Forelimb muscle (tissue), 1 donor: Measurements from ENCODE around the gene TBC1D2. TPM values are rescaled to one million over a fixed set of nuclear protein-coding genes. Genes with fewer than 3 reads are reported as not detected.
"Not testable (repeated sequence)": the region's sequence is repeated elsewhere in the genome, so short reads cannot be mapped to it uniquely, and the experiment has no call there.

Source experiments
- DNase-seq: peaks from one replicate; pipeline ENCODE4 v3.0.0-alpha.2; 2013; ENCODE audit warnings: low read depth
- polyA plus RNA-seq: library from polyadenylated mRNA; unstranded; fragments of 120-200 nt; gene quantifications from one replicate; pipeline ENCODE4 v1.2.1, GENCODE V29; 2013; ENCODE audit not compliant: insufficient read length

The TBC1D2 gene
- polyA plus RNA-seq, 1 donor: 2.2 TPM

GRCh38 chr9:98271479-98271878 lies 16.0 kb upstream of the TBC1D2 start:
- DNase-seq: no peak

DNA sequence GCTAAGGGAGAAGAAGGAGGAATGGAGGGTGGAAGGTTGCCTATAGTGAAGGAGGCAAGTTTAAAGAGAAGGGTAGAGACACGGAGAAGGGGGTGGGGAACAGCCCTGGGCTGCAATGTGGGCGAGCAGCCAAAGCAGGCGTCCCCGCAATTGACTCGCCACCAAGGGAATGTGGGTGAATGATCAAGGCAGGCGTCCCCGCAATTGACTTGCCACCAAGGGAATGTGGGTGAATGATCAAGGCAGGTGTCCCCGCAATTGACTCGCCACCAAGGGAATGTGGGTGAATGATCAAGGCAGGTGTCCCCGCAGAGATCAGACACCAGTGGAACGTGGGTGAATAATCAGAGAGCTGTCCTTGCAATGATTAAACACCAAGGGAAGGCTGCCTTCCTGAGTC lies 14.8 kb upstream of the TBC1D2 start:
- DNase-seq: not testable (repeated sequence)

DNA sequence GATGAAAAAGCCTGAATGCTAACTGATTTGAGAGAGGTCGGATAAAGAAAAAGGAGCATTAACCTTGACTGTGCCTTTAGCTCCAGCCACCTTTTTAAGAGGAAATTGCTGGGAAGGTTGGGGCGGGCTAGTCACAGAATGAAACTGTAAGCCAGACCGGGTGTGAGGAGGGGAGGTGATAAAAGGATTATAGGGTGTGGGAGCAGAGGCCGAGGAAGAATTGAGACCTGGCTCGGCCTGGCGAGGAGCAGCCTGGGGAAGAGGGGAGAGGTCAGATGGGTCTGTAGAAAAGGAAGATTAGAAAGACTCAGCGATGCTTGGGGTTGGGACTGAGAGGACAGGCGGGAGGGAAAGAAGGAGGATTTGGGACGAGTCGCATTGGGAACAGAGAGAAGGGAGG lies 14.2 kb upstream of the TBC1D2 start:
- not testable (repeated sequence) for DNase-seq

DNA sequence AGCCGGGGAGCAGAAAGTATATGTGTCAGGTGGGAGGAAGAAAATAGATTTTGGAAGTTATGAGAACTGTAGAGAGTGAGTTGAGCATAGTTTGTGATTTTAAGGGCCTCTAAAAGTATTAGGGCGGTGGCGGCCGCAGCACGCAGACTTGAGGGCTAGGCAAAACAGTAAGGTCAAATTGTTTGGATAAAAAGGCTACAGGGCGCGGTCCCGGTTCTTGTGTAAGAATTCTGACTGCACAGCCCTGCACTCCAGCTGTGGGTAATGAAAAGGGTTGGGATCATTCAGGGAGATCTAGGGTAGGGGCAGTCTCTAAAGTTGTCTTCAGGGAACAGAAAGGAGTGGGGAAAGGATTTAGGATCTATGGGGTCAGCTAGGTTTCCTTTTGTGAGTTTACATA lies 12.1 kb upstream of the TBC1D2 start:
- not testable (repeated sequence) for DNase-seq

GRCh38 chr9:98264516-98264915 lies 9.1 kb upstream of the TBC1D2 start:
- no peak for DNase-seq

DNA sequence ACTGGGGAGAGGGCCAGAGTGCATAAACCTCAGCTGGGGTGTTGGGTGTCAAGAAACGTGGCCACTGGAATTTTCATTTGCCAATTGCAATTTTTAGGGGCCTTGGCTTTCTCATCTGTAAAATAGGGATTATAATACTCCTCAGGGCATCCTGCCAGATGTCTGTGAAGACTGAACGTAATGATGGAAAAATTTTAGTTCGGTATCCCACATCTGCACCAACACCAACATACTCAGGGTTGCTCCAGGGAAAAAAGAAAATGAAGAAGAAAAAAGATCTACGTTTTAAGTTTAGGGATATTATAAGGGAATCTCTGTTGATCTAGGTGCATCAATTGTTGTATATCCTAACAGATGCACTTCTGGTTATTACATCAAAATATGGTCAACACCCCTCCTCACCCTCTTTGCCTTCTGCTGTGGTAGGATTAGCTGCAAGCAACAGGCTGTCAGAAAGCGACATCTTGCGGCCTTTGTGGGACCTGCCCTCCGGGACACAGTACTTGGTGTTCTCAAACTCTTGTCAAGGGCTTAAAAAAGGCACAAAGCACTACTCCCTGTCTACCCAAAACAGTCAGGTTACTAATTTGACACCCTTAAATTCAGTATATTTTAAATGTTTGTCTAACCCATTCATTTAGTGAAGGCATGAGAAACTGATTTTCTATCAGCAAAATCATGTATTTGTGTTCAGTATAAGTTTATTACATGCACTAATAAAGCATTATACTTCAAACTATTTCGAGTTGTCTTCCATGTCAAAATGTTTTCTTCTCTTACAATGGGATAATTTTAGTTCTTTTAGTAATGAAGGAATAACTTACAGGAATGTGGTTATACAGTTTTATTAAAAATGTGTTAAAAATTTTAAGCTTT lies 8.3 kb upstream of the TBC1D2 start:
- peak; percentile 39 for DNase-seq

DNA sequence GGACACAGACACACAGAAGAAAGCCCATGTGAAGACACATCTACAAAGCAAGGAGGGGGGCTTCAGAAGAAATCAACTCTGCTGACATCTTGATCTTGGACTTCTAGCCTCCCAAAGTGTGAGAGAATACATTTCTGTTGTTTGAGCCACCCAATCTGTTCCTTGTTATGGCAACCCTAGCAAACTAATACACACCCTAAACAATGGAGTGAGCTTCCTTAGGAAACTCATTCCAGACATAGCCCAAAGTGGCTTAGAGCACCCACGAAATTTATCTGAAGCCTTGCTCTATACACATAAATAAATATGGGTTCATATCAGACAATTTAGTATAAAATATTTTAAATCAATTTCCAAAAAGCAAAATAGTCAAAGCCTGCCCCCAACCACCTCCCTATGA lies 7.6 kb upstream of the TBC1D2 start:
- no peak for DNase-seq

DNA sequence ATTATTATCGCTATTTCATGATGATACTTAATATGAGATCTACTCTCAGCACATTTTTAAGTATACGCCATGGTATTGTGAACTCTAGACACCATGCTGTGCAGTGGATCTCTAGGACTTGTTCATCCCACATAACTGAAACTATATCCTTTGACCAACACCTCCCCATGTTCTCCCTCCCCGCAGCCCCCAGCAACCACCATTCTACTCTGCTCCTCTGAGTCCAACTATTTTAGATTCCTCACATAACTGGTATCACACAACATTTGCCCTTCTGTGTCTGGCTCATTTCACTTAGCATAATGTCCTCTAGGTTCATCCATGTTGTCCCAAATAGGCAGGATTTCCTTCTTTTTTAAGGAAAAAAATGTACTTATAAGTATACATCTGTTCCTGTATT lies 6.6 kb upstream of the TBC1D2 start:
- no peak for DNase-seq

DNA sequence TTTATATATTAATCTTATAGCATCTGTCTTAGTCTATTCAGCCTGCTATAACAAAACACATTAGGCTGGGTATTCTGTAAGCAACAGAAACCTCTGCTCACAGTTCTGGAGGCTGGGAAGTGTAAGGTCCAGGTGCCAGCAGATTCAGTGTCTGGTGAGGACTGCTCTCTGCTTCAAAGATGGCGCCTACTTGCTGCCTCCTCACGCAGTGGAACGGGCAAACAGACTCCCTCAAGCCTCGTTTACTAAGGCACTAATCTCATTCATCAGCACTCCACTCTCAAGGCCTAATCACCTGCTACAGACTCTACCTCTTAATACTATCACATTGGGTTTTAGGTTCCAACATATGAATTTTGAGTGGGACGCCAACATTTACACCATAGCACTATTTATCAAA lies 5.2 kb upstream of the TBC1D2 start:
- DNase-seq: no peak

- no peak for DNase-seq
These were observed 4.3 kb upstream of the TBC1D2 start for GRCh38 chr9:98259791-98260190.

DNA sequence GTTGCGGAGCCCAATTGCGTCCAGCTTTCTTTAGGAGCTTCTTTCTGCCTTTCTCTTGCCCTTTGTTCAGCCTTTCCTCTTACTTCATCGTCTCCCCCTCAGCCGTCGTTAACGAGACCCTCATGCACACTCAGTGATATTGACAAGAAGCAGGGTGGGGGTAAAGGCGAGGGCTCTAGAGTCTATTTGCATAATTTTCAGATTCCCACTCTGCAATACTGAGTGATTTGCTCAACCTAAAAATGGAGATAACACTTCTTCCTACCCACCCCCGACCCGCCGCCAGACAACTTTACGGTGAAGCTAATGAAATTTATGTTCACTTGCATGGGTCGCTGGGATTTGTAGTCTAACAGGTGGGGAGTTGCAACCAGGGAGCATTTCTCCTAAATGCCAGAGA lies 1.3 kb upstream of the TBC1D2 start:
- no peak for DNase-seq

DNA sequence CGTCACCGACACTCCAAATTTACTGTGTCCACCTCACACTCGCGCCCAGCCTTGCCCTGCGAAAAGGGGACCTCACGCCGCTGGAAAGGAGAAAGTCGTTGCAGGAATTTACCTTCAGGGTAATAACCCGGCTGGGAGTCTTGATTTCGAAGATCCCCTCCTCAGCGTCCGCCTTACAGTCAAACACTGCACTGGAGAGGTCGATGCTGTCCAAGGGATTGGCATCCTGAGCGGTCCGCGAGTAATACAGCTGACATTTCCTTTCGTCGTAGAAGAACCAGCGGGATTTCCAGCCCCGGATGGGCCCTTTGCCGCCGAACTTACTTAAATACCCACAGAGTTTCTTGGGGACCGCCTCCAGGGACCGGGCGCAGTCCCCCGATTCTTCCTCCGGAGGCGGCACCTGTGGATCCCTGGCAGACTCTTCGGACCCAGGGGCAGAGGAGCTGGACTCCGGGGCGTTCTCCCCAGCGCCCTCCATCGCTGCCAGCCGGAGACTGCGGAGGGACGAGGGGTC lies 330 bp downstream of the TBC1D2 start:
- DNase-seq: no peak

DNA sequence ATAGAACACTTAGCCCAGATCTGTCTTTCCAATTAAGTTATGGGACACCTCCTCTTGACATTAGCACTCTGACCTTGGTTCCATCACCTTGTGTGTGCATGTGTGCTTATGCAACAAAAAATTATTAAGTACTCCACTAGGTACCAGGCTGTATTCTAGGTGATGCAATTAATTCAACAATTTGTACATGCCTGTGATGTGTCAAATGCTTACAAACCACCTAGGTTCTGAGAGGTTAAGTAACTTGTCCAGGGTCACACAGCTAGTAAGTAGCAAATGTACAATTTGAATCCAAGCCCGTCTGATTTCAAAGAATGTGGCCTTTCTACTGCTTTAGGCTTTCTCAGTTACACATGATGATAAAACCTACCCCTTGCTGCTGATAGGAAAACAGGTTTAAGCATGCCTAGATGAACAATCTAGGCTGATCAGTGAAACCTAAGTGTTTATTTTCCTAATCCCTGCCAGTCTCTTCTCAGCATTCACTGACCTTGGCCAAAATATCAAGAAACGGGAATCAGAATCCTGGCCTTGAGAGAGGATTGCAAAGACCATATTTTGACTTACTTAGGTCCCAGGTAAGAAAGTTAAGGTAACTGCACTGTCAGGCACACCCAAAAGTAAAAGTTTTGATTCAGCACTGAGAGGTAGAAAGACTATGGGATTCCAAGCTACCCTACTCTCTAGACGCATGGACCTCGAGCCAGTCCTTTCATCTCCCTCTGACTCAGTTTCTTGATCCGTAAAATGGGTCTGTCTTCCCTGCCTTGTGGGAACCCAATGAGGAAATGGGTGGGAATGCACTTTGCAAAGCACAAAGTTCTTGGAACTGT lies 1.0 kb downstream of the TBC1D2 start:
- DNase-seq: no peak

DNA sequence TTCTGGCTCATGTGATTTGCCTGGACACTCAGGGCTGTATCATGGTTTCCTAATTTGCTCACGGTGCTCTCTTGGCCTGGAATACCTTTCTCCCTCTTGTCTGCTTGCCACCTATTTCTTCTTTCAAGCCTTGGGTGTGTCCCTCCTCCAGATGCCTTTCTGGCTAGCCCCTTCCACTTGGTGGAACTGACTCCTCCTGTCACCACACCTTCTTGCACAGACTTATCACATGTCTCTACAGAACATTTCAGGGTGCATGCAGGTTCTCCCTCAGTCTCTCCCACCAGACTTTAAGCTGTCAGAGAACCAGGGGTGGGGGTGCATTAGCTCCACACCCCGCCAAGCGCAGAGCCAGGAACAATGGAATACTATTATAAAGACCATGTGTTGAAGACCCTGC lies 1.9 kb downstream of the TBC1D2 start:
- DNase-seq: no peak

DNA sequence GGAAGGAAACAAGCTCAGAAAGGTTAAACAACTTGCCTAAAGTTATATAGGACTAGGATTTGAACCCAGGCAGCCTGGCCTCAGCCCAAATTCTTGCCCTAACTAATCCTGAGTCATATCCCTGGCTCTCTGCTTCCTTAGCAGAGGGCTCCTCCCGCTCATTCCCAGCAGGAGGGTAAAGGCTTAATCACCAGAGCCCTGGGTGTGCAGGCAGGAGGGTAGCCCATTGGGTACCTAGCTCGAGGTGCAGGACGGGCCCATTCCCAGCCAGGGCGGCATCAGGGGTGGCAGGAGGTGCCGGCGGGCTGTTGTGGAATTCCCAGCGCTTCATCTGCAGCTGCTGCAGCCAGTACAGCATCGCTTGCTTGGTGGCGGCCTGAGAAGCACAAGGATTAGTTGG lies 3.9 kb downstream of the TBC1D2 start:
- DNase-seq: no peak

GRCh38 chr9:98249771-98250170 lies 5.7 kb downstream of the TBC1D2 start:
- DNase-seq: no peak

- DNase-seq: no peak
These were observed 6.5 kb downstream of the TBC1D2 start for GRCh38 chr9:98248737-98249474.

DNA sequence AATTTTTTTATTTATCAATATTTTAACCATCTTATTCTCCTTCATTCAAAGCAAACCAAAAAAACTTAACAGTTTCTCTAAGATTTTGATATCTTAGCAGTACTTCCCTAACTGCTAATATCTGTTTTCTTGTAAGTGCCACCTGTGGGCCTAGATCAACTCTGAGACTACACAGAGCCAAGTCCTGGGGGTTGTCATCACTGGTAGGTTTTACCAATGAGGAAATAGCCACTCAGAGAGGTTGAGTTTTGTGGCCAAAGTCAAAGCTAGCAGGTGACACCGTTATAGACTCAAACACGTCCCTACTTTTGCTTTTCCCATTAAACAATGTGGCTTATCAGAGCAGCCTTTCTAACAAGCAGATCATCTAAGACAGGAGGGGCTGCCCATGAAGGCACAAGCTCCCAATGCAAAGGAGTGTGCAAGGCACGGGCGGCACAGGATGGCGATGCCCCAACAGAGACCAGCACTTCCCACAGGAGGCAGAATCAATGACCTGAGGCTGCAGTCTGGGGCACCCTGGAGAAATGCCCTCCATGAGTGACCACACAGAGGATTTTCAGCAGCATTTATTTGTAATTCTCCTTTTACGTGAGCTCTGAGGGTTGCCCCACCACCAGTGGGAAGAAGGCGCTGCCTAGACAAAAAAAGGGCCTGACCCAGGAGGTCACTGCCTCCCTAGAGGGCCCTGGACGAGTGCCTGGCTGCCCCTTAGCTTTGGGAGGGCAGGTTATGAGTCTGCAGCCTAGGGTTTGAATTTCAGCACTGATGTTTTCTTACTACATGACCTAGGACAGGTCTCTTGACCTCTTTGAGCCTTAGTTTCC lies 7.4 kb downstream of the TBC1D2 start:
- no peak for DNase-seq

- no peak for DNase-seq
These were observed 13.0 kb downstream of the TBC1D2 start for GRCh38 chr9:98242426-98242825.

GRCh38 chr9:98241357-98242300 lies 13.8 kb downstream of the TBC1D2 start:
- no peak for DNase-seq
